ENCODE results near the gene CAMK2D.

DNA sequence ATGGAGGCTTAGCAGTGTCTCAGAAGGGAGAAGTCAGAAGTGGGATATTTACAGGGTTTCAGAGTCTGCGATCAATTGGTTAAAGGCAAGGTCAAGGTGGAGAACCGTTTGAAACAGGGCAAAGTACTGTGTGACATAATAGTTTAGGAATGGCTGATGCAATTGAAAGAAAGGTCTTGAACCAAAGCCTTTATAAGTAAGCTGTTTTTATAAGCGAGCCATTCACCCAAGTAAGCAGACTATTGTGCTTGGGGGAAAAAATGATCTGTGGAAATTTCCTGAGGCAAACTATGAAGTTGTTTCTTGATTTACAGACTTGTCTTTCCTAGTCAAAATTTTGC, 327.3 kb downstream of the CAMK2D start:
- TF ChIP-seq, protein P1, sequence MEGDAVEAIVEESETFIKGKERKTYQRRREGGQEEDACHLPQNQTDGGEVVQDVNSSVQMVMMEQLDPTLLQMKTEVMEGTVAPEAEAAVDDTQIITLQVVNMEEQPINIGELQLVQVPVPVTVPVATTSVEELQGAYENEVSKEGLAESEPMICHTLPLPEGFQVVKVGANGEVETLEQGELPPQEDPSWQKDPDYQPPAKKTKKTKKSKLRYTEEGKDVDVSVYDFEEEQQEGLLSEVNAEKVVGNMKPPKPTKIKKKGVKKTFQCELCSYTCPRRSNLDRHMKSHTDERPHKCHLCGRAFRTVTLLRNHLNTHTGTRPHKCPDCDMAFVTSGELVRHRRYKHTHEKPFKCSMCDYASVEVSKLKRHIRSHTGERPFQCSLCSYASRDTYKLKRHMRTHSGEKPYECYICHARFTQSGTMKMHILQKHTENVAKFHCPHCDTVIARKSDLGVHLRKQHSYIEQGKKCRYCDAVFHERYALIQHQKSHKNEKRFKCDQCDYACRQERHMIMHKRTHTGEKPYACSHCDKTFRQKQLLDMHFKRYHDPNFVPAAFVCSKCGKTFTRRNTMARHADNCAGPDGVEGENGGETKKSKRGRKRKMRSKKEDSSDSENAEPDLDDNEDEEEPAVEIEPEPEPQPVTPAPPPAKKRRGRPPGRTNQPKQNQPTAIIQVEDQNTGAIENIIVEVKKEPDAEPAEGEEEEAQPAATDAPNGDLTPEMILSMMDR (conservative IDR thresholded peaks at IDR 0.05; ENCODE audit: low read depth, low read length), result no peak
- TF ChIP-seq EZH2 (IDR thresholded peaks at IDR 0.05; ENCODE audit: low read length, unreplicated experiment) (no peak), EZH2phosphoT487 (IDR thresholded peaks at IDR 0.05; ENCODE audit: borderline replicate concordance, low read length) (no peak)
